ENCODE data around the gene FAM124B. TPM values are rescaled to one million over a fixed set of nuclear protein-coding genes. Genes with fewer than 3 reads are reported as not detected.

FAM124B gene
- total RNA-seq, 1 donor from 2014 or later, result 13.3 TPM

DNA sequence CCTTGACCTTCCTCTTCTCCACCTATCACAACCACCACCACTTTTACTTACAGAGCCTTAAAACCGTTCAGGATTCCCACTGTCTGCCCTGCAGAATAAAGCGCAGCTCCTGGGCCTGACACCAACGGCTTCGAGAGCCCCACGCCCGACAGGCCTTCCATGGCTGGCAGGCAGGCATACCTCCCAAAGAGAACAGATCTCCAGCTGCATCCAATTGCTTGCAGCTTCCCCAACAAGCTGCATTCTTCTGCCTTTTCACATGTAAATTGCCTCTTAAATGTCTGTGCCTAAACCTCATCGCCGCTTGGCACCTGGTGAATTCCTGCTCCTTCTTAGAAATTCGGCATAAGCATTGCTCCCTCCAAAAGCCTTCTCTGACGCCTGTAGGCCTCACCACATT is 31.5 kb upstream of the FAM124B start:
- Histone ChIP-seq H3K27ac (no peak overlapping the region), H3K36me3 (no peaks in the 10 kb centered on the region), H3K4me3 (no peak overlapping the region), H3K9me3 (no peaks in the 10 kb centered on the region), H3K4me1 (no peaks in the 10 kb centered on the region), H3K27me3 (no peaks in the 10 kb centered on the region)
- DNase-seq (ENCODE audit: low spot score in 2 of 2), result no peak
- no peak for TF ChIP-seq CTCF (IDR thresholded peaks at IDR 0.05)
- intact Hi-C loops (cut with DNase I), result no loop called here

DNA sequence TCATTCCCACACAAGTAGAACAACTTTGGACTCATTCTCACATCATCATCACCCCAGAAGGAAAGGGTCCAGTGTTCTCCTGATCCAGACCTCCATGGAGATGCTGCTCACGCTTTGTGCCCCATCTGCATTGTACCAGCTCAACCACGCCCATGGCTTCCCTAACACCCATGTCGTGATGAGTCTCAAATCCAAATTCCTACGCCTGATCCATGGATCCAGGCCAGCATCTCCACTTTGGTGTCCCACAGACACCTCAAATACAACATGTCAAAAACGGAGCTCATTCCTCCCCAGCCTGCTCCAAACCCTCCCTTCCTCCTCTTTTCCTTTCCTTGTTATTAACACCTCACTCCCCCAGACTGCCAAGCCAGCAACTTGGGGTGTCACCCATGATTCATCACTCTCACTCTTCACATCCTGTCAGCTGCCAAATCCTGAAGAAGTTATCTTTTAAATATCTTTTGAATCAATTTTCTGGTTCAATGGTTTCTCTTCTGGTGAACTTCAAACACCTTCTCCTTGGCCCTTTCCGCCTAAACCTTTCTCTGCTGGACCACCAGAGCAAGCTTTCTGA is 30.2 kb upstream of the FAM124B start:
- DNase-seq (ENCODE audit: low spot score in 2 of 2), result no peak
- Histone ChIP-seq H3K27ac (no peak overlapping the region), H3K36me3 (no peaks in the 10 kb centered on the region), H3K27me3 (no peaks in the 10 kb centered on the region), H3K4me1 (no peaks in the 10 kb centered on the region), H3K4me3 (no peak overlapping the region), H3K9me3 (no peaks in the 10 kb centered on the region)
- intact Hi-C loops (cut with DNase I), result no loop called here
- no peak for TF ChIP-seq CTCF (IDR thresholded peaks at IDR 0.05)

- no peak overlapping the region for H3K27ac ChIP-seq
- H3K4me1 ChIP-seq, result no peaks in the 10 kb centered on the region
- no peak overlapping the region for H3K4me3 ChIP-seq
- no peaks in the 10 kb centered on the region for H3K9me3 ChIP-seq
- TF ChIP-seq CTCF (IDR thresholded peaks at IDR 0.05), result no peak
- intact Hi-C loops (cut with DNase I), result no loop called here
- DNase-seq (ENCODE audit: low spot score in 2 of 2), result no peak
- H3K36me3 ChIP-seq, result no peaks in the 10 kb centered on the region
- H3K27me3 ChIP-seq, result no peaks in the 10 kb centered on the region
Observed at GRCh38 chr2:224429441-224429810, 27.5 kb upstream of the FAM124B start.

GRCh38 chr2:224428787-224429440 is 27.0 kb upstream of the FAM124B start:
- Histone ChIP-seq H3K36me3 (no peaks in the 10 kb centered on the region), H3K9me3 (no peaks in the 10 kb centered on the region), H3K4me3 (no peak overlapping the region), H3K27ac (no peak overlapping the region), H3K4me1 (no peaks in the 10 kb centered on the region), H3K27me3 (no peaks in the 10 kb centered on the region)
- intact Hi-C loops (cut with DNase I), result no loop called here
- no peak for DNase-seq (ENCODE audit: low spot score in 2 of 2)
- no peak for TF ChIP-seq CTCF (IDR thresholded peaks at IDR 0.05)

GRCh38 chr2:224427471-224427870 is 25.6 kb upstream of the FAM124B start:
- H3K4me1 ChIP-seq, result no peaks in the 10 kb centered on the region
- H3K9me3 ChIP-seq, result no peaks in the 10 kb centered on the region
- no peak for DNase-seq (ENCODE audit: low spot score in 2 of 2)
- H3K36me3 ChIP-seq, result no peaks in the 10 kb centered on the region
- no peaks in the 10 kb centered on the region for H3K27me3 ChIP-seq
- no peak overlapping the region for H3K4me3 ChIP-seq
- H3K27ac ChIP-seq, result no peak overlapping the region
- intact Hi-C loops (cut with DNase I), result no loop called here
- TF ChIP-seq CTCF (IDR thresholded peaks at IDR 0.05), result no peak

All from ascending aorta (tissue), 2 donors.